K562 (cell line): ENCODE results near the gene IRGQ. TPM values are rescaled to one million over a fixed set of nuclear protein-coding genes. Genes with fewer than 3 reads are reported as not detected.

Source experiments
- ARHGAP35 ChIP-seq: fragments of 450-650 bp; IDR thresholded peaks from 2 replicates; pipeline ENCODE4 v1.6.1; 2018; ENCODE audit not compliant: partially characterized antibody
- BRCA1 ChIP-seq, 2 experiments: fragments of 450-650 bp in 1 of 2; sonication (generic) in 1 of 2; formaldehyde crosslinking in 1 of 2; IDR thresholded peaks; 2 replicates each; pipeline versions ENCODE4 v1.5.0 to v1.6.1; 2017 to 2020; ENCODE audit warnings: mild to moderate bottlenecking in 1 of 2, missing genetic modification reagents in 1 of 2
- CBFA2T3 ChIP-seq: fragments of 450-650 bp; IDR thresholded peaks from 2 replicates; pipeline ENCODE4 v1.6.1; 2017
- CTCF ChIP-seq, 3 experiments: IDR thresholded peaks in 2 of 3; conservative IDR thresholded peaks in 1 of 3; 2 replicates each; pipeline ENCODE4 v1.5.1; 2011 to 2012; ENCODE audit warnings: low read length in 3 of 3, mild to moderate bottlenecking in 3 of 3, control low read depth in 2 of 3, improper control_type of control experiment in 1 of 3, inconsistent platforms in 1 of 3, low read depth in 1 of 3, mixed read lengths in 1 of 3, moderate library complexity in 1 of 3; ENCODE audit not compliant: insufficient read depth in 2 of 3
- DNMT1 ChIP-seq: fragments of 450-650 bp; IDR thresholded peaks from 2 replicates; pipeline ENCODE4 v1.6.1; 2016; ENCODE audit warnings: antibody characterized with exemption, mild to moderate bottlenecking
- MTA1 ChIP-seq: fragments of 450-650 bp; IDR thresholded peaks from 2 replicates; pipeline ENCODE4 v1.6.1; 2017; ENCODE audit warnings: borderline replicate concordance
- PKNOX1 ChIP-seq: fragments of 450-650 bp; IDR thresholded peaks from 2 replicates; pipeline ENCODE4 v1.6.1; 2016
- RBM25 ChIP-seq: fragments of 200-400 bp; formaldehyde crosslinking; IDR thresholded peaks from 2 replicates; pipeline ENCODE4 v1.6.1; 2018; ENCODE audit warnings: low read length, low read depth, moderate library complexity; ENCODE audit not compliant: severe bottlenecking
- ZBTB49 ChIP-seq: sonication (generic); formaldehyde crosslinking; IDR thresholded peaks from 2 replicates; pipeline ENCODE4 v1.8.0; 2022; ENCODE audit warnings: missing genetic modification reagents, mild to moderate bottlenecking, borderline replicate concordance
- ZNF586 ChIP-seq: fragments of 450-650 bp; formaldehyde crosslinking; conservative IDR thresholded peaks from 2 replicates; pipeline ENCODE4 v1.4.0; 2020; ENCODE audit warnings: mild to moderate bottlenecking, moderate library complexity
- polyA plus RNA-seq, 8 experiments: library from polyadenylated mRNA; depleted of rRNA in 4 of 8; stranded (reverse) in 5 of 8; unstranded in 3 of 8; fragments of >200 nt; fragmentation: Nextera tagmentation in 2 of 8; fragmentation: Illumina TruSeq in 1 of 8; extraction: Ambion mirVana in 2 of 8; extraction: Trizol in 1 of 8; gene quantifications; 2 replicates each; pipeline versions ENCODE4 v1.2.1 to v1.2.3, GENCODE V29; 2011 to 2014; ENCODE audit warnings: inconsistent platforms in 1 of 8, missing spikeins in 1 of 8
- total RNA-seq, 7 experiments: library from RNA; depleted of rRNA in 6 of 7; stranded (reverse); fragments of >200 nt in 6 of 7; fragmentation: Illumina TruSeq in 2 of 7; extraction: Trizol in 2 of 7; gene quantifications; 2 replicates each; pipeline versions ENCODE4 v1.2.1 to v1.2.3, GENCODE V29; 2011 to 2021; ENCODE audit warnings: low replicate concordance in 1 of 7
- TF ChIP-seq, protein P1 (sequence below): fragments of 250-450 bp; sonication (Bioruptor Pico); IDR thresholded peaks from 2 replicates; pipeline ENCODE4 v1.4.0; 2020; ENCODE audit warnings: mild to moderate bottlenecking, moderate library complexity, borderline replicate concordance
- TF ChIP-seq, protein P2 (sequence below), 2 experiments: fragments of 250-450 bp in 1 of 2; fragments of 450-650 bp in 1 of 2; sonication (Bioruptor Pico) in 1 of 2; IDR thresholded peaks; 2 replicates each; pipeline versions ENCODE4 v1.6.1 to v1.8.0; 2016 to 2021; ENCODE audit warnings: mild to moderate bottlenecking in 2 of 2, moderate library complexity in 2 of 2, missing compliant biosample characterization in 1 of 2, missing genetic modification characterization in 1 of 2

The IRGQ gene
- total and polyA plus RNA-seq, 9 of the 15 experiments (the other 6 are each of a cell fraction or from before 2014, with no cell fraction given), result 3.5 to 19.2 (median 7.9) TPM

DNA sequence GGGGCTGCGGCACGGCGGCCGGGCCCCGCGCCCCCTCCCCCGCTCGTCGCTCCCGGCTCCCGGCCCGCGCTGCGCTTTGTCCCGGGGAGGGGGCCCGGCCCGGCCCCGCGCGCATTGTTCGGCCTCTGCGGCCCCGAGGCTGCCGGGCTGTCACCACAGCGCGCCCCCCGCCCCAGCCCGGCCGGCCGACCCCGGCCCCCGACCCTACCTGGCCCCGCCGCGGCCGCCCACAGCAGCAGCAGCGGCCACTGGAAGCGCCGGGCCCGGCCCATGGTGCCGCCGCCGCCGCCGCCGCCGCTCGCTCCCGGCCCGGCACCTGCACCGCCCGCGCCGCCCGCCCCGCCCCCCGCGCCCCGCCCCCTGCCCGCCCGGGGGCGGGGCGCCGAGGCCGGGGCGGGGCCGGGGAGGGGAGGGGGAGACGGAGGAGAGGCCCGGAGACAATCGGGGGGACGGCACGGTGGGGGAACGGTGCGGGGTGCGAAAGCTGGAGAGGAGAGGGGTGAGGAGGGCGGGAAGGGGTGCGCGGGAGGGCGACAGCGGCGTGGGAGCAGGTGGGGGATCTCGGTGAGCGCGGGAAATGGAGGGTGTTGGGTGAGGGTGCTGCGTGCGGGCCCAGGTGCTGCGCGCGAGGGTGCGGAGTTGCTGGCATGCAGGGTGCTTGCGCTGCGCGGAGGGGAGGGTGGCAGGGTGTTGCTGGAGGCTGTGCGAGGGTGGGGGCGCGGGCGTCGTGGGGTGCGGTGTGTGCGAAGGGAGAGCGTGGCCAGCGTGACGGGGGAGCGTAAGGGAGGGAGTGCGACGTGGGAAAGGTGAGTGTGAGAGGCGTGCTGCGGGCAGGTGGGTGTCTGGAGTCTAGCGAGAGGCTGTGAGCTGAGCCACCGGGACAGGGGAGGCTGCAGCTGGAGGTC is 43.8 kb upstream of the IRGQ start, which contains the start of gene CADM4 (continued):
- TF ChIP-seq RBM25, result no peak
- TF ChIP-seq ZBTB49, result no peak
- no peak for TF ChIP-seq MTA1
- no peak for TF ChIP-seq PKNOX1
- TF ChIP-seq, protein P1, sequence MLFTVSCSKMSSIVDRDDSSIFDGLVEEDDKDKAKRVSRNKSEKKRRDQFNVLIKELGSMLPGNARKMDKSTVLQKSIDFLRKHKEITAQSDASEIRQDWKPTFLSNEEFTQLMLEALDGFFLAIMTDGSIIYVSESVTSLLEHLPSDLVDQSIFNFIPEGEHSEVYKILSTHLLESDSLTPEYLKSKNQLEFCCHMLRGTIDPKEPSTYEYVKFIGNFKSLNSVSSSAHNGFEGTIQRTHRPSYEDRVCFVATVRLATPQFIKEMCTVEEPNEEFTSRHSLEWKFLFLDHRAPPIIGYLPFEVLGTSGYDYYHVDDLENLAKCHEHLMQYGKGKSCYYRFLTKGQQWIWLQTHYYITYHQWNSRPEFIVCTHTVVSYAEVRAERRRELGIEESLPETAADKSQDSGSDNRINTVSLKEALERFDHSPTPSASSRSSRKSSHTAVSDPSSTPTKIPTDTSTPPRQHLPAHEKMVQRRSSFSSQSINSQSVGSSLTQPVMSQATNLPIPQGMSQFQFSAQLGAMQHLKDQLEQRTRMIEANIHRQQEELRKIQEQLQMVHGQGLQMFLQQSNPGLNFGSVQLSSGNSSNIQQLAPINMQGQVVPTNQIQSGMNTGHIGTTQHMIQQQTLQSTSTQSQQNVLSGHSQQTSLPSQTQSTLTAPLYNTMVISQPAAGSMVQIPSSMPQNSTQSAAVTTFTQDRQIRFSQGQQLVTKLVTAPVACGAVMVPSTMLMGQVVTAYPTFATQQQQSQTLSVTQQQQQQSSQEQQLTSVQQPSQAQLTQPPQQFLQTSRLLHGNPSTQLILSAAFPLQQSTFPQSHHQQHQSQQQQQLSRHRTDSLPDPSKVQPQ, result no peak
- TF ChIP-seq CTCF (IDR thresholded peaks at IDR 0.05 in 2 of 3, conservative IDR thresholded peaks at IDR 0.05 in 1 of 3; ENCODE audit: insufficient read depth in 2 of 3, low read depth in 1 of 3, low read length in 3 of 3), result no peak
- TF ChIP-seq BRCA1 (IDR thresholded peaks at IDR 0.05), result no peak
- TF ChIP-seq BRCA1 (CRISPR knock-in tag; IDR thresholded peaks at IDR 0.05), result no peak
- no peak for TF ChIP-seq ZNF586 (CRISPR knock-in tag)
- no peak for TF ChIP-seq ARHGAP35
- TF ChIP-seq CBFA2T3, result no peak
- TF ChIP-seq, protein P2, sequence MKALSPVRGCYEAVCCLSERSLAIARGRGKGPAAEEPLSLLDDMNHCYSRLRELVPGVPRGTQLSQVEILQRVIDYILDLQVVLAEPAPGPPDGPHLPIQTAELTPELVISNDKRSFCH (CRISPR knock-in tag; IDR thresholded peaks at IDR 0.05), result no peak
- TF ChIP-seq, protein P2 (tag; IDR thresholded peaks at IDR 0.05), result peak; percentile 31; the same call in 1 of the 2 replicates
- no peak for TF ChIP-seq DNMT1
